GM10266 (cell line): ENCODE data around the gene ABCB7.

Source experiments
- DNase-seq: peaks from one replicate; pipeline ENCODE4 v3.0.0; 2012; ENCODE audit errors: extremely low spot score
- CTCF ChIP-seq: IDR thresholded peaks from 2 replicates; pipeline ENCODE4 v1.5.1; 2012; ENCODE audit warnings: mild to moderate bottlenecking, low read depth; ENCODE audit not compliant: control insufficient read depth, insufficient read depth; ENCODE audit errors: missing control alignments

ABCB7 gene

GRCh38 chrX:75115707-75116413 lies 40.2 kb downstream of the ABCB7 start:
- DNase-seq, result no peak
- no peak for TF ChIP-seq CTCF

- no peak for DNase-seq
- TF ChIP-seq CTCF, result no peak
Measured at GRCh38 chrX:75114638-75115037, 41.4 kb downstream of the ABCB7 start.

GRCh38 chrX:75113664-75114063 lies 42.4 kb downstream of the ABCB7 start:
- TF ChIP-seq CTCF, result no peak
- DNase-seq, result no peak

- no peak for DNase-seq
- TF ChIP-seq CTCF, result no peak
Measured at GRCh38 chrX:75107863-75108509, 48.1 kb downstream of the ABCB7 start.

- DNase-seq, result no peak
- no peak for TF ChIP-seq CTCF
Measured at GRCh38 chrX:75106772-75107171, 49.3 kb downstream of the ABCB7 start.

- no peak for DNase-seq
- TF ChIP-seq CTCF, result no peak
Measured at GRCh38 chrX:75096331-75096730, 59.8 kb downstream of the ABCB7 start.

- no peak for TF ChIP-seq CTCF
Measured at GRCh38 chrX:75086731-75087195, 69.3 kb downstream of the ABCB7 start.

More at GRCh38 chrX:75086731-75087195, 69.3 kb downstream of the ABCB7 start:
- no peak for DNase-seq
